ENCODE data around the gene MEMO1. TPM values are rescaled to one million over a fixed set of nuclear protein-coding genes. Genes with fewer than 3 reads are reported as not detected.

MEMO1 gene
- total RNA-seq, 1 experiment from 2014 or later, result 44.7 TPM

- TF ChIP-seq CTCF (IDR thresholded peaks at IDR 0.05 in 2 of 3, conservative IDR thresholded peaks at IDR 0.05 in 1 of 3; ENCODE audit: borderline replicate concordance in 1 of 3, insufficient read depth in 1 of 3, low read depth in 2 of 3, low read length in 2 of 3), result no peak
- TF ChIP-seq ZNF274 (IDR thresholded peaks at IDR 0.05; ENCODE audit: low read depth, low read length), result no peak
- TF ChIP-seq ELF1 (IDR thresholded peaks at IDR 0.05; ENCODE audit: borderline replicate concordance, low read depth), result no peak
- no peak for TF ChIP-seq SRF (IDR thresholded peaks at IDR 0.05; ENCODE audit: low read depth)
- TF ChIP-seq JUND (IDR thresholded peaks at IDR 0.05), result no peak
These were observed 188.2 kb downstream of the MEMO1 start (continued) for GRCh38 chr2:31822587-31822986.

Other genes with a start within 250 kb of the MEMO1 start
- gene DPY30, start 28.8 kb upstream of the MEMO1 start, total RNA-seq (2021; ENCODE audit: unreplicated experiment), result 79.5 TPM
- gene SPAST, start 52.5 kb upstream of the MEMO1 start, total RNA-seq (2021; ENCODE audit: unreplicated experiment), result 16.2 TPM
- gene SLC30A6, start 154.9 kb upstream of the MEMO1 start, total RNA-seq (2021; ENCODE audit: unreplicated experiment), result 18.4 TPM

All from HCT116 (cell line).